Memory B cell (primary cell): ENCODE data around the gene TTYH2.
"Not testable (repeated sequence)": the region's sequence is repeated elsewhere in the genome, so short reads cannot be mapped to it uniquely, and the experiment has no call there.

Experiments
- ATAC-seq: fragments of 150-1000 bp; cut with Tn5 transposase; 2 replicates; pipeline ENCODE4 v1.10.0; 2021; ENCODE audit warnings: low read depth, mild to moderate bottlenecking, moderate library complexity
- DNase-seq, 2 donors: peaks; one replicate each; pipeline ENCODE4 v3.0.0; 2022; ENCODE audit warnings: low spot score in 2 of 2
- H3K27ac Mint-ChIP-seq: one replicate; pipeline ENCODE4 v1.8.0; 2022; ENCODE audit warnings: mild to moderate bottlenecking, moderate library complexity, mixed read lengths
- H3K27me3 Mint-ChIP-seq: one replicate; pipeline ENCODE4 v1.8.0; 2022; ENCODE audit warnings: mixed read lengths
- H3K36me3 Mint-ChIP-seq: one replicate; pipeline ENCODE4 v1.8.0; 2022; ENCODE audit warnings: mild to moderate bottlenecking, mixed read lengths
- H3K4me1 Mint-ChIP-seq: one replicate; pipeline ENCODE4 v1.8.0; 2022; ENCODE audit warnings: mixed read lengths
- H3K4me3 Mint-ChIP-seq: one replicate; pipeline ENCODE4 v1.8.0; 2022; ENCODE audit warnings: mild to moderate bottlenecking, moderate library complexity, mixed read lengths
- H3K9me3 Mint-ChIP-seq: one replicate; pipeline ENCODE4 v1.8.0; 2022; ENCODE audit warnings: mixed read lengths

The TTYH2 gene

DNA sequence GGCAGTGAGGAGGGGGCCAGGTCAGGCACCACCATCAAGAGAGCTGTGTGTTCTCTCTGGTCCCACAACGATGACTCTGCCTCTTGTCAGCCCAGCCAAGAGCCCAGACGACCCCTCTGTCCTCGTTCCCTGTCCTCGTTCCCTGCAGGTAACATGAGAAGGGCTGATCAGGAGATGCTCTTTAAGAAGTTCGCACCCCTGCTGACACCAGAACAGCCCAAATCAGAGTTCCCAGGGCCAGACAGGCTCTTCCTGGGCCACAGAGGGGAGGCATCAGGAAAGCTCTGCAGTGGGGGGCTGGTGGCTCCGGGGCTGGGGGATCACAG, 47.1 kb downstream of the TTYH2 start:
- no peak for DNase-seq
- Mint-ChIP-seq H3K27ac (no peak overlapping the region), H3K27me3 (no peaks in the 10 kb centered on the region), H3K9me3 (no peaks in the 10 kb centered on the region), H3K36me3 (no peaks in the 10 kb centered on the region), H3K4me3 (no peak overlapping the region), H3K4me1 (no peaks in the 10 kb centered on the region)
- no peak for ATAC-seq

DNA sequence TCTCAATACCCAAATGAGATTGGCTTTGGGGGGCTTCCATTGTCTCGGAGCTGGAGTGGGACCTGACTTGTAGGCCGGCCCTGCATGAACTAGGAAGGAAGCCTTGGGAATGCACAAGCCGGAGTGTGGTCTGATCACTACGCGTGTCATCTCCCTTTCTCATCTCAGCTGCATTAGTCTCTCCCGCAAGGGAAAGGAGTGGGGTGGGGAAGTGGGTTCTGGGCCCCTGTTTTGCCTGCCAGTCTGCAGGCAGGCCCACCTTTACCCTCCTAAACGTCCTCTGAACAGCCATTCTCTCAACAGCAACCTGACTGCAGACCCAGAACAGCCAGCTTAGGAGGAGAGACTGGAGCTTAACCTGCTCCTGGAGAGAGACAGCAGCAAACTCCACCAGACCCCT, 49.2 kb downstream of the TTYH2 start:
- Mint-ChIP-seq H3K27me3 (peaks cover 3% of the 10 kb centered on the region), H3K27ac (no peak overlapping the region), H3K36me3 (no peaks in the 10 kb centered on the region), H3K4me3 (no peak overlapping the region), H3K9me3 (no peaks in the 10 kb centered on the region), H3K4me1 (no peaks in the 10 kb centered on the region)
- no peak for DNase-seq
- no peak for ATAC-seq

DNA sequence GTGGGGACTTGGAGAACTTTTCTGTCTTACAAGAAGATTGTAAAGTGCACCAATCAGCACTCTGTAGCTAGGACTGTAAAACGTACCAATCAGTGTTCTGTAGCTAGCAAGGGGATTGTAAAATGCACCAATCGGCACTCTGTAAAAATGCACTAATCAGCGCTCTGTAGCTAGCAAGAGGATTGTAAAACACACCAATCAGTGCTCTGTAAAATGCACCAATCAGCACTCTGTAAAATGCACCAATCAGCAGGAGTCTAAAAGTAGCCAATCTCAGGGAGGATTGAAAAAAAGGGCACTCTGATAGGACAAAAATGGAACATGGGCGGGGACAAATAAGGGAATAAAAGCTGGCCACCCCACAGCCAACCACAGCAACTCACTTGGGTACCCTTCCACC, 53.7 kb downstream of the TTYH2 start:
- ATAC-seq, H3K4me3 Mint-ChIP-seq, H3K4me1 Mint-ChIP-seq, H3K9me3 Mint-ChIP-seq, H3K36me3 Mint-ChIP-seq, H3K27ac Mint-ChIP-seq, DNase-seq: not testable (repeated sequence)
- H3K27me3 Mint-ChIP-seq, result peaks cover 11% of the 10 kb centered on the region

DNA sequence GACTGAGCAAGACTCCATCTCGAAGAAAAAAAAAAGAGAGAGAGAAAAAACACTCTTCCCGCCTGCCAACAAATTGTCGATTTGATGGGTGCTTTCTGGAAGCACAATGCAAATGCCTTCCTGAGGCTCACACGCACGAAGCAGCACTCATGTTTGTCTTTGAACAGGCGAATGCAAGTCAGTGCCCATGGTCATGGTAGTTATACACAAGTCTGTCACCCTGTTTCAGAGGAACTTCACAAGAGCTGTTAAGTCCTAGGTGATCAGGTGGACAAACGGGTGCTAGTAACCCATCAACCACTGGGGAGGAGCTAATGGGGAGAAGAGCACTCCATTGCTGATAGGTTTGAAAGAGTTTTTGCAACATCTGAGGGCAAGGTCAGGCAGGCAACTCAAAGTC, 54.2 kb downstream of the TTYH2 start:
- no peak for DNase-seq
- no peaks in the 10 kb centered on the region for H3K9me3 Mint-ChIP-seq
- H3K27ac Mint-ChIP-seq, result no peak overlapping the region
- ATAC-seq, result no peak
- H3K36me3 Mint-ChIP-seq, result no peaks in the 10 kb centered on the region
- no peaks in the 10 kb centered on the region for H3K4me1 Mint-ChIP-seq
- H3K4me3 Mint-ChIP-seq, result no peak overlapping the region
- peaks cover 14% of the 10 kb centered on the region for H3K27me3 Mint-ChIP-seq

- Mint-ChIP-seq H3K27me3 (peaks cover 19% of the 10 kb centered on the region), H3K36me3 (no peaks in the 10 kb centered on the region), H3K9me3 (no peaks in the 10 kb centered on the region), H3K4me3 (no peak overlapping the region), H3K4me1 (no peaks in the 10 kb centered on the region), H3K27ac (no peak overlapping the region)
- no peak for ATAC-seq
- DNase-seq, result no peak
These were observed 54.7 kb downstream of the TTYH2 start for GRCh38 chr17:74267987-74268499.

GRCh38 chr17:74268558-74268957, 55.2 kb downstream of the TTYH2 start:
- DNase-seq (no peak), ATAC-seq (no peak)
- H3K4me1 Mint-ChIP-seq, result no peaks in the 10 kb centered on the region
- H3K27me3 Mint-ChIP-seq, result peaks cover 22% of the 10 kb centered on the region
- no peak overlapping the region for H3K27ac Mint-ChIP-seq
- H3K36me3 Mint-ChIP-seq, result no peaks in the 10 kb centered on the region
- no peaks in the 10 kb centered on the region for H3K9me3 Mint-ChIP-seq
- H3K4me3 Mint-ChIP-seq, result no peak overlapping the region

GRCh38 chr17:74270333-74270732, 57.0 kb downstream of the TTYH2 start:
- Mint-ChIP-seq H3K36me3 (no peaks in the 10 kb centered on the region), H3K27me3 (peaks cover 29% of the 10 kb centered on the region), H3K9me3 (no peaks in the 10 kb centered on the region)

GRCh38 chr17:74271281-74271680, 57.9 kb downstream of the TTYH2 start:
- Mint-ChIP-seq H3K36me3 (no peaks in the 10 kb centered on the region), H3K4me3 (no peak overlapping the region), H3K9me3 (no peaks in the 10 kb centered on the region), H3K27me3 (peaks cover 31% of the 10 kb centered on the region), H3K27ac (no peak overlapping the region), H3K4me1 (peaks cover 6% of the 10 kb centered on the region)
- no peak for ATAC-seq
- DNase-seq, result no peak

More at GRCh38 chr17:74270333-74270732, 57.0 kb downstream of the TTYH2 start:
- H3K4me3 Mint-ChIP-seq, result no peak overlapping the region
- no peak overlapping the region for H3K27ac Mint-ChIP-seq
- DNase-seq (no peak), ATAC-seq (no peak)
- peaks cover 6% of the 10 kb centered on the region for H3K4me1 Mint-ChIP-seq

- H3K4me1 Mint-ChIP-seq, result peaks cover 6% of the 10 kb centered on the region
- no peak overlapping the region for H3K4me3 Mint-ChIP-seq
- DNase-seq (no peak), ATAC-seq (no peak)
- H3K9me3 Mint-ChIP-seq, result no peaks in the 10 kb centered on the region
- no peaks in the 10 kb centered on the region for H3K36me3 Mint-ChIP-seq
- peaks cover 32% of the 10 kb centered on the region for H3K27me3 Mint-ChIP-seq
- no peak overlapping the region for H3K27ac Mint-ChIP-seq
These were observed 58.7 kb downstream of the TTYH2 start for GRCh38 chr17:74271901-74272561.

DNA sequence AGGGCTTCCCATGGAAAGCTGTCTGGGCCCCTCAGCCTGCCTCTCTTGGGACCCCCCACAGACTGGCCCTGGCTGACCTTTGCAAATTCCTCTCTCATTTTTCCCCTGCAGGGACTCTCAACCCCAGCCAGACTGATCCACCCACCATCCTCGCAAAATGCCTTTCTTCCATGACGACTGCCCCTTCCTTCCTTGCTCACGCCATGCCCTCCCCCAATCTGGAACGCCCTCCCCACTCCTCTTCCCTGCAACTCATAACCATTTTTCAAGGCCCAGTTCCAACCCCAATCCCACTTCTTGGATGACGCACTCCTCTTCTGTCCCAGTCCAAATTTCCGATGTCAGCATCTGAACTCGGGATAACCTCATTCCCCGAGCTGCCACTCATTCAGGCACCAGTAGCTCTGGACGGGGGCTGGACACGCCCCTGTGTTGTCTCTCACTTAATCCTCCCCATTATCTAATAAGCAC, 59.4 kb downstream of the TTYH2 start:
- no peak overlapping the region for H3K27ac Mint-ChIP-seq
- H3K9me3 Mint-ChIP-seq, result no peaks in the 10 kb centered on the region
- DNase-seq, result no peak

GRCh38 chr17:74274060-74274708, 60.8 kb downstream of the TTYH2 start, which contains the start of gene DNAI2:
Gene DNAI2, plus strand, starts transcription at chr17:74274234. Its CDS starts 7,584 bp downstream, at chr17:74281818.
- H3K36me3 Mint-ChIP-seq, result no peaks in the 10 kb centered on the region
- H3K9me3 Mint-ChIP-seq, result no peaks in the 10 kb centered on the region
- ATAC-seq, result peak; percentile 53
- peaks cover 24% of the 10 kb centered on the region for H3K27me3 Mint-ChIP-seq
- no peak within 1 kb of the TSS for H3K27ac Mint-ChIP-seq
- H3K4me3 Mint-ChIP-seq, result peak within 1 kb of the TSS; percentile 64
- DNase-seq, result no peak
- peaks cover 6% of the 10 kb centered on the region for H3K4me1 Mint-ChIP-seq

More for the DNA sequence above, 59.4 kb downstream of the TTYH2 start:
- H3K27me3 Mint-ChIP-seq, result peaks cover 28% of the 10 kb centered on the region
- H3K36me3 Mint-ChIP-seq, result no peaks in the 10 kb centered on the region
- peaks cover 6% of the 10 kb centered on the region for H3K4me1 Mint-ChIP-seq
- H3K4me3 Mint-ChIP-seq, result no peak overlapping the region
- no peak for ATAC-seq

DNA sequence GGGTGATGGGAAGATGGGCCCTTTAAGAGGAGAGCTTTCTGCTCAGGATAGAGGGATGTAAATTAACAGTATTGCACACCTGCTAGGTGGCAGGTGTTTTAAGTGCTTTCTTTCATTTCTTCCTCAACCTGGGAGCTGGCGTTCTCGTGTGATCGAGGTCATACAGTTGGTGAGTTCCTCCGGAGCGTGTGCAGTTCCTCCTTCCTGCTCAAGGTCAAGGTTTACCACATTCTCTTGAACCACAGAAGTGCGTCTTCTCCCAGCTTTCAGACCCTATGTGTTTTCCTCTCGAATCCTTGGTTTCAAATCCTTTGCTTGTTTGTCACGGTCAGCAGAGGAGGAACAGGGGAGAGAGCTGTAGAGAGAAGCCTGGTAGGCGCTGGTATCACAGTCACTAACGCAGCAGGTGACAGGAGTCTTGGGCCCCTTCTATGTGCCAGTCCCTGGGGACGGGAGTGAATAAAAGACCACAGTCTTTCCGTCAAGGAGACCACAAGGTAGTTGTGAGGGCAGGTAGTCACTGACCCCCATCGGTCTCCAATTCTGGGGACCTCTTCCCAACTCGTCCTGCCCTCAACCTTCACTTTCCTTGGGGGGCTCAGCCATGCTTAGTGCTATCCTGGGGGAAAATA, 61.5 kb downstream of the TTYH2 start:
- Mint-ChIP-seq H3K27ac (no peak overlapping the region), H3K27me3 (peaks cover 24% of the 10 kb centered on the region), H3K36me3 (no peaks in the 10 kb centered on the region), H3K9me3 (no peaks in the 10 kb centered on the region), H3K4me3 (peak overlapping the region; percentile 21), H3K4me1 (peaks cover 7% of the 10 kb centered on the region)
- DNase-seq, result no peak
- peak; percentile 35 for ATAC-seq

DNA sequence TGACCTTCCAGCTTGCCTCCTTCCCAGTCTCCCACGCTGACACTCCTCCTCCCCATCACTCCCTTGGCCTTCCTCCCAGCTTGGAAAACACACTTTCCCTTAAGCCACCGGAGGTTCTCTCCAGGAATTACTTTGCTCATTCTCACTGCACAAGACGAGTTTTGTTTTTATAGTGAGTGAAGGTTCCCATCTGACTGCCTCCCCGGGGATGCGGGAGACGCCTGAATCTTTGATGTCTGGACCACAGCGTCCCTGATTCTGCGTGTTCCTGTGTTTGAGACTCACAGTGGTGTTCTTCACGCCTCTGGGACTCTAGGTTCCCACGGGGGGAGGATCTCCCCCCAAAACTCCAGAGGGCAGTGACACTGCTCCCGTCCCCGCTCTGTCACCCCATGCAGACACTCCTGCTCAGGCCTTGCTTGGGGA, 62.7 kb downstream of the TTYH2 start:
- H3K4me1 Mint-ChIP-seq, result peaks cover 9% of the 10 kb centered on the region
- no peak overlapping the region for H3K27ac Mint-ChIP-seq

DNA sequence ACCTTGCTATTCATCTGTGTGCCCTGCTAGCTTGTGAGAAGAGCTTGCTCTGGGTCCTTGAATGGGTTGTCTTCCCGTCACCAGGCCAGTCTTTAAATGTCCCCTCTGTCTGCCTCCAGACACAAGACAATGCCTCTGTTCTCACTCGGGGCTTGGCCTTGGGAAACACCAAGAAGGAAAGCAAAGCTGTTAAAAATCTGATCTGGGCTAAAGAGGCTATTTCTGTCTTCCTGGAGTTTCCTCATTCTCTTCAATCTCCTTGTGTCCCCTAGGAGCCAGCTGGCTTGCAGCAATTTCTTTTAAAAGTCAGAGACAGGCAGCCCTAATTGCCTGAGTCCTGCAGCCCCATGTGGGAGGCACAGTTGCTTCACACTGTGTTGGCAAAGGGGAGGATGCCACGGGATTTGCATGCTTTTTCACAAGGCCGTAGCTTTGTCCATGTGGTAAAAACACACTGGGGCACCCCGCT, 63.2 kb downstream of the TTYH2 start:
- peaks cover 9% of the 10 kb centered on the region for H3K4me1 Mint-ChIP-seq
- ATAC-seq, result no peak
- H3K27ac Mint-ChIP-seq, result no peak overlapping the region
- H3K27me3 Mint-ChIP-seq, result peaks cover 24% of the 10 kb centered on the region
- H3K36me3 Mint-ChIP-seq, result no peaks in the 10 kb centered on the region
- H3K4me3 Mint-ChIP-seq, result no peak overlapping the region
- H3K9me3 Mint-ChIP-seq, result no peaks in the 10 kb centered on the region
- DNase-seq, result no peak

More for the DNA sequence above, 62.7 kb downstream of the TTYH2 start:
- Mint-ChIP-seq H3K27me3 (peaks cover 24% of the 10 kb centered on the region), H3K9me3 (no peaks in the 10 kb centered on the region), H3K4me3 (no peak overlapping the region), H3K36me3 (no peaks in the 10 kb centered on the region)
- DNase-seq, result no peak
- ATAC-seq, result no peak
